HG03280 (cell line): Measurements from ENCODE around the gene SLX4.
"Not testable (repeated sequence)": the region's sequence is repeated elsewhere in the genome, so short reads cannot be mapped to it uniquely, and the experiment has no call there.

Source experiments
- ATAC-seq: cut with Tn5 transposase; IDR thresholded peaks from one replicate; pipeline ENCODE4 v1.9.1; 2021; ENCODE audit warnings: mild to moderate bottlenecking, moderate library complexity; ENCODE audit not compliant: unreplicated experiment

Gene SLX4

GRCh38 chr16:3641801-3642396, 30.5 kb upstream of the SLX4 start:
- no peak for ATAC-seq

GRCh38 chr16:3640632-3641501, 29.5 kb upstream of the SLX4 start:
- no peak for ATAC-seq

- no peak for ATAC-seq
Measured at GRCh38 chr16:3640207-3640606, 28.8 kb upstream of the SLX4 start.

GRCh38 chr16:3638916-3639644, 27.7 kb upstream of the SLX4 start:
- no peak for ATAC-seq

- no peak for ATAC-seq
Measured at GRCh38 chr16:3637371-3637923, 26.0 kb upstream of the SLX4 start.

- ATAC-seq: no peak
Measured at GRCh38 chr16:3625911-3626732, 14.7 kb upstream of the SLX4 start.

- no peak for ATAC-seq
Measured at GRCh38 chr16:3625331-3625730, 13.9 kb upstream of the SLX4 start.

GRCh38 chr16:3623642-3624041, 12.2 kb upstream of the SLX4 start:
- no peak for ATAC-seq

GRCh38 chr16:3618769-3619141, 7.3 kb upstream of the SLX4 start:
- no peak for ATAC-seq

GRCh38 chr16:3612510-3613466, 1.4 kb upstream of the SLX4 start:
- no peak for ATAC-seq

GRCh38 chr16:3610698-3611145, 684 bp downstream of the SLX4 start:
- ATAC-seq: no peak

- no peak for ATAC-seq
Measured at GRCh38 chr16:3609895-3610697, 1.3 kb downstream of the SLX4 start.

- not testable (repeated sequence) for ATAC-seq
Measured at GRCh38 chr16:3608976-3609375, 2.4 kb downstream of the SLX4 start.

GRCh38 chr16:3608069-3608468, 3.3 kb downstream of the SLX4 start:
- ATAC-seq: no peak

GRCh38 chr16:3607634-3608033, 3.8 kb downstream of the SLX4 start:
- no peak for ATAC-seq

GRCh38 chr16:3607161-3607560, 4.2 kb downstream of the SLX4 start:
- ATAC-seq: no peak

GRCh38 chr16:3606441-3606840, 5.0 kb downstream of the SLX4 start:
- ATAC-seq: no peak

GRCh38 chr16:3602320-3602653, 9.1 kb downstream of the SLX4 start:
- no peak for ATAC-seq
